ENCODE measurements around the gene BOC. TPM values are rescaled to one million over a fixed set of nuclear protein-coding genes. Genes with fewer than 3 reads are reported as not detected.

The BOC gene
- total and polyA plus RNA-seq, 2 of the 4 experiments (the other 2 are of a cell fraction), result 6.8 to 15.2 TPM

DNA sequence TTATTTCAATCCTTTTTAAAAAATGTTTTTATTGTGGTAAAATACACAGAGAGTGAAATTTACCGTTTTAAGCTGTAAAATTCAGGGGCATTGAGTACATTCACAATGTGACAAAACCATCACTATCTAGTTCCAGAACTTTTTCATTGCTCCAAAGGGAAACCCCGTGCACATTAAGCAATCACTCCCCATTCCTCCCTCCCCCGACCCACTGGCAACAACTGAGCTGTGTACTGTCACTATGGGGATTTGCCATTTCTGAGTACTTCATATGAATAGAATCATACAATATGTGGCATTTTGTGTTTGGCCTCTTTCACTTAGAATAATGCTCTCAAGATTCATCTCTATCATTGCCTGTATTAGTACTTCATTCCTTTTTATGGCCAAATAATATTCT, 45.5 kb upstream of the BOC start:
- TF ChIP-seq USF2 (IDR thresholded peaks at IDR 0.05; ENCODE audit: low read depth, low read length), result no peak
- no peak for TF ChIP-seq NFE2L2 (IDR thresholded peaks at IDR 0.05; ENCODE audit: low read depth, low read length)
- no peak for TF ChIP-seq BHLHE40 (IDR thresholded peaks at IDR 0.05; ENCODE audit: low read depth, low read length)
- Histone ChIP-seq H2BK5ac (ENCODE audit: low read depth, low read length, poor library complexity, severe bottlenecking) (no peak overlapping the region), H2BK20ac (ENCODE audit: low read depth, low read length) (no peak overlapping the region), H4K20me1 (ENCODE audit: insufficient read depth, low read length) (no peaks in the 10 kb centered on the region), H3K79me1 (ENCODE audit: low read depth in 1 of 2, low read length in 2 of 2) (no peaks in the 10 kb centered on the region), H3K23ac (ENCODE audit: low read depth, low read length) (no peak overlapping the region), H3K4me3 (ENCODE audit: insufficient read depth, low read depth, low read length) (no peak overlapping the region), H3K27me3 (ENCODE audit: control insufficient read depth, insufficient read depth, low read length) (peaks cover 7% of the 10 kb centered on the region; the same call in 1 of the 2 replicates), H2AFZ (replicated peaks; ENCODE audit: low read length, poor library complexity) (no peak overlapping the region), H3K14ac (replicated peaks; ENCODE audit: low read depth, low read length) (no peak overlapping the region), H3K56ac (ENCODE audit: extremely low read depth, insufficient read depth, low read length) (no peak overlapping the region), H3K9me3 (ENCODE audit: control insufficient read depth, insufficient read depth, low read length) (no peaks in the 10 kb centered on the region), H3K9ac (ENCODE audit: low read depth, low read length) (no peak overlapping the region), H3K9me1 (ENCODE audit: insufficient read depth, low read length) (no peaks in the 10 kb centered on the region), H3K4me1 (ENCODE audit: control insufficient read depth, insufficient read depth, low read length) (peaks cover 10% of the 10 kb centered on the region; the same call in 1 of the 2 replicates), H2AK9ac (replicated peaks; ENCODE audit: low read depth, low read length, poor library complexity) (no peak overlapping the region), H2AK5ac (ENCODE audit: low read depth, low read length) (no peak overlapping the region), H4K91ac (ENCODE audit: insufficient read depth, low read depth, low read length) (no peak overlapping the region), H3K4ac (ENCODE audit: low read depth, low read length) (no peak overlapping the region), H4K5ac (ENCODE audit: low read depth, low read length) (no peak overlapping the region), H3K27ac (ENCODE audit: insufficient read depth, low read length) (no peak overlapping the region), H3K36me3 (ENCODE audit: control insufficient read depth, insufficient read depth, low read length) (no peaks in the 10 kb centered on the region), H2BK15ac (ENCODE audit: low read depth, low read length) (no peak overlapping the region), H3K18ac (ENCODE audit: low read depth, low read length) (no peak overlapping the region), H4K8ac (ENCODE audit: low read depth in 2 of 2, low read length in 2 of 2) (peak overlapping the region in 1 of 2 experiments; percentile 48; a peak in 1 of 4 replicates), H2BK120ac (ENCODE audit: low read depth, low read length) (no peak overlapping the region), H3K4me2 (ENCODE audit: low read depth, low read length) (no peak overlapping the region)
- ChIA-PET POLR2A (ENCODE audit: unreplicated experiment) (no interaction called here), CTCF (interaction anchor here (0.6 kb wide), 1 partner anchor 17 kb away, joined by 6 read pairs; no protein-coding TSS in a partner anchor)
- in situ Hi-C loops (cut with MboI; ENCODE audit: low sequenced_read_pairs) (no loop called here), intact Hi-C loops (cut with micrococcal nuclease) (loop anchor here (5.0 kb wide), 1 partner anchor 46 kb away; the partner anchor contains the start of gene BOC), dilution Hi-C loops (cut with HindIII; ENCODE audit: low sequenced_read_pairs, unreplicated experiment) (no loop called here)
- BruUV-seq (replicated peaks), result no TSS peak
- no CpG with 5 or more reads among the region's 3 CpGs for WGBS, 2 experiments (ENCODE audit: extremely low coverage in 2 of 2, insufficient read length in 1 of 2)
- DNase-seq, result no peak
- no peak for ATAC-seq (ENCODE audit: low read depth)
